ENCODE measurements around the gene TMC1. TPM values are rescaled to one million over a fixed set of nuclear protein-coding genes. Genes with fewer than 3 reads are reported as not detected.

TMC1 gene
- total and polyA plus RNA-seq, 11 donors: 0.07 to 0.75 (median 0.33) TPM; not detected in 5

DNA sequence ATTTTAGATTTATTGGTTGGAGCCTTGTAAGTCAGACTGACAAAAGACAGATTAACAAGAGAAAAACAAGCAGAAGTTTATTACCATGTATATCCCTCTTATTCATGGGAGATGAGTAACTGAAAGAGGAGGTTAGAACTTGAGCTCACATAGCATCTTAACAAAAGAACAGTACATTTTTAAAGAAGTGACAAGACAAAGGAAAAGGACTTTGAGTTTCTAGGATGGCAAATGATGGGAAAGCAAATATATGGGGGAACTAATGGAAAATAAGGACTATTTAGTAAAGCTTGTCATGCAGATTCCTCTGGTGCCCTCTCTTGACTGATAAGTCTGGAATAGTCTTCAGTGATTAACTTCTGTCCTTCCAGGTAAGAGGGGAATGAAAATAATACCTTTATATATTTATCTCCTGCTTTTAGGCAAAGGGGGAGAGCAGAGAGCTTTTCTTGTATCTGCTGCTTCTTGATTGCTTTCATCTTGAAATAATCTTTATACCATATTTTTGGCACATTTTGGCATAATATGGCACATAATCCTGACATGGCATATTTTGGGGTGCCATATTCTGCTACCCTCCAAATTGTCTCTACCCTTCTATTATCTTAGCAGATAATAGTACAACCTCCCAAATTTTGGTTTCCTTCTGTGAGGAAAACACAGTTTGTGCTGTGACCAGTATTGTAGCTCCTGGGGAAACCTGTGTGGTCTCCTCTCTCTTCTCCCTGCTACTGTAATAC is 206.8 kb downstream of the TMC1 start:
- Histone ChIP-seq H3K4me3 (no peak overlapping the region), H3K36me3 (no peaks in the 10 kb centered on the region), H3K27me3 (no peaks in the 10 kb centered on the region), H3K27ac (no peak overlapping the region), H3K4me1 (no peaks in the 10 kb centered on the region), H3K9me3 (peaks cover 0 to 4% (median 0%) of the 10 kb centered on the region in 12 donors)
- DNase-seq (no peak), ATAC-seq (no peak)
- intact Hi-C loops (cut with DNase I): no loop called here
- no peak for TF ChIP-seq POLR2A (IDR thresholded peaks at IDR 0.05)
- TF ChIP-seq, protein P1, sequence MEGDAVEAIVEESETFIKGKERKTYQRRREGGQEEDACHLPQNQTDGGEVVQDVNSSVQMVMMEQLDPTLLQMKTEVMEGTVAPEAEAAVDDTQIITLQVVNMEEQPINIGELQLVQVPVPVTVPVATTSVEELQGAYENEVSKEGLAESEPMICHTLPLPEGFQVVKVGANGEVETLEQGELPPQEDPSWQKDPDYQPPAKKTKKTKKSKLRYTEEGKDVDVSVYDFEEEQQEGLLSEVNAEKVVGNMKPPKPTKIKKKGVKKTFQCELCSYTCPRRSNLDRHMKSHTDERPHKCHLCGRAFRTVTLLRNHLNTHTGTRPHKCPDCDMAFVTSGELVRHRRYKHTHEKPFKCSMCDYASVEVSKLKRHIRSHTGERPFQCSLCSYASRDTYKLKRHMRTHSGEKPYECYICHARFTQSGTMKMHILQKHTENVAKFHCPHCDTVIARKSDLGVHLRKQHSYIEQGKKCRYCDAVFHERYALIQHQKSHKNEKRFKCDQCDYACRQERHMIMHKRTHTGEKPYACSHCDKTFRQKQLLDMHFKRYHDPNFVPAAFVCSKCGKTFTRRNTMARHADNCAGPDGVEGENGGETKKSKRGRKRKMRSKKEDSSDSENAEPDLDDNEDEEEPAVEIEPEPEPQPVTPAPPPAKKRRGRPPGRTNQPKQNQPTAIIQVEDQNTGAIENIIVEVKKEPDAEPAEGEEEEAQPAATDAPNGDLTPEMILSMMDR (IDR thresholded peaks at IDR 0.05): no peak

GRCh38 chr9:72733895-72734294 is 212.5 kb downstream of the TMC1 start:
- DNase-seq (no peak), ATAC-seq (no peak)
- H3K27ac ChIP-seq: no peak overlapping the region
- no peaks in the 10 kb centered on the region for H3K36me3 ChIP-seq
- H3K27me3 ChIP-seq: peaks cover 0 to 3% (median 0%) of the 10 kb centered on the region in 9 donors
- intact Hi-C loops (cut with DNase I): no loop called here
- H3K9me3 ChIP-seq: no peaks in the 10 kb centered on the region
- TF ChIP-seq, protein P1 (IDR thresholded peaks at IDR 0.05): no peak
- no peak for TF ChIP-seq POLR2A (IDR thresholded peaks at IDR 0.05)
- peaks cover 0 to 8% (median 0%) of the 10 kb centered on the region in 12 donors for H3K4me1 ChIP-seq
- H3K4me3 ChIP-seq: no peak overlapping the region

GRCh38 chr9:72734631-72735030 is 213.2 kb downstream of the TMC1 start:
- peaks cover 0 to 8% (median 0%) of the 10 kb centered on the region in 12 donors for H3K4me1 ChIP-seq
- no peaks in the 10 kb centered on the region for H3K9me3 ChIP-seq
- H3K27ac ChIP-seq: no peak overlapping the region
- no peak overlapping the region for H3K4me3 ChIP-seq
- intact Hi-C loops (cut with DNase I): no loop called here
- DNase-seq: no peak
- H3K27me3 ChIP-seq: peaks cover 0 to 3% (median 0%) of the 10 kb centered on the region in 9 donors
- ATAC-seq: no peak
- no peak for TF ChIP-seq POLR2A (IDR thresholded peaks at IDR 0.05)
- H3K36me3 ChIP-seq: no peaks in the 10 kb centered on the region
- 50 to 65% (median 53%) methylated on average over 1 of the region's 1 CpG for WGBS, 4 donors

GRCh38 chr9:72743836-72744235 is 222.4 kb downstream of the TMC1 start:
- no peak for DNase-seq
- H3K27ac ChIP-seq: no peak overlapping the region
- 68 to 74% (median 71%) methylated on average over 4 of the region's 4 CpGs for WGBS, 4 donors
- H3K4me3 ChIP-seq: no peak overlapping the region
- no peaks in the 10 kb centered on the region for H3K36me3 ChIP-seq
- H3K27me3 ChIP-seq: no peaks in the 10 kb centered on the region
- intact Hi-C loops (cut with DNase I): no loop called here
- no peaks in the 10 kb centered on the region for H3K9me3 ChIP-seq
- TF ChIP-seq POLR2A (IDR thresholded peaks at IDR 0.05): no peak
- TF ChIP-seq, protein P1 (IDR thresholded peaks at IDR 0.05): no peak
- ATAC-seq: no peak
- H3K4me1 ChIP-seq: no peaks in the 10 kb centered on the region

GRCh38 chr9:72749276-72749675 is 227.9 kb downstream of the TMC1 start:
- DNase-seq: no peak
- no peak overlapping the region for H3K4me3 ChIP-seq
- H3K4me1 ChIP-seq: no peaks in the 10 kb centered on the region
- H3K27ac ChIP-seq: no peak overlapping the region
- H3K36me3 ChIP-seq: no peaks in the 10 kb centered on the region
- TF ChIP-seq, protein P1 (IDR thresholded peaks at IDR 0.05): no peak
- TF ChIP-seq POLR2A (IDR thresholded peaks at IDR 0.05): no peak
- no peaks in the 10 kb centered on the region for H3K27me3 ChIP-seq
- WGBS, 4 donors: 82 to 93% (median 89%) methylated on average over 5 of the region's 5 CpGs
- intact Hi-C loops (cut with DNase I): no loop called here
- no peaks in the 10 kb centered on the region for H3K9me3 ChIP-seq
- ATAC-seq: no peak
